SK-N-MC (cell line): ENCODE measurements around the gene PAX2.

Experiments
- DNase-seq: peaks from one replicate; pipeline ENCODE4 v3.0.0-alpha.2; 2011; ENCODE audit warnings: low read depth, low spot score
- H3K27ac ChIP-seq: fragments of 200-600 bp; sonication (generic); 2 replicates; pipeline ENCODE4 v1.5.1; 2016; ENCODE audit warnings: mixed run types
- H3K36me3 ChIP-seq: fragments of 200-600 bp; sonication (generic); 2 replicates; pipeline ENCODE4 v1.6.1; 2017; ENCODE audit warnings: antibody characterized with exemption, low read length, mixed read lengths; ENCODE audit not compliant: insufficient read depth
- H3K4me3 ChIP-seq: fragments of 200-600 bp; sonication (generic); 2 replicates; pipeline ENCODE4 v1.5.1; 2016
- H3K9ac ChIP-seq: fragments of 200-600 bp; sonication (generic); 2 replicates; pipeline ENCODE4 v1.8.0; 2017; ENCODE audit warnings: mixed run types, mixed read lengths; ENCODE audit not compliant: insufficient read length
- H3K9me3 ChIP-seq: fragments of 200-600 bp; sonication (generic); 2 replicates; pipeline ENCODE4 v1.6.1; 2017; ENCODE audit warnings: low read depth, mild to moderate bottlenecking, antibody characterized with exemption, low read length, moderate library complexity, mixed read lengths
- EZH2 ChIP-seq: fragments of 200-600 bp; sonication (generic); IDR thresholded peaks from one replicate; pipeline ENCODE4 v1.6.1; 2017; ENCODE audit warnings: antibody characterized with exemption
- FOXP2 ChIP-seq: optimal IDR thresholded peaks from 2 replicates; pipeline ENCODE3; 2011; ENCODE audit warnings: mild to moderate bottlenecking, moderate library complexity; ENCODE audit not compliant: insufficient read depth; ENCODE audit errors: extremely low read length, control extremely low read depth
- POLR2AphosphoS5 ChIP-seq: IDR thresholded peaks from 2 replicates; pipeline ENCODE4 v1.6.1; 2012; ENCODE audit warnings: mild to moderate bottlenecking, low read depth, low read length, borderline replicate concordance

The PAX2 gene

DNA sequence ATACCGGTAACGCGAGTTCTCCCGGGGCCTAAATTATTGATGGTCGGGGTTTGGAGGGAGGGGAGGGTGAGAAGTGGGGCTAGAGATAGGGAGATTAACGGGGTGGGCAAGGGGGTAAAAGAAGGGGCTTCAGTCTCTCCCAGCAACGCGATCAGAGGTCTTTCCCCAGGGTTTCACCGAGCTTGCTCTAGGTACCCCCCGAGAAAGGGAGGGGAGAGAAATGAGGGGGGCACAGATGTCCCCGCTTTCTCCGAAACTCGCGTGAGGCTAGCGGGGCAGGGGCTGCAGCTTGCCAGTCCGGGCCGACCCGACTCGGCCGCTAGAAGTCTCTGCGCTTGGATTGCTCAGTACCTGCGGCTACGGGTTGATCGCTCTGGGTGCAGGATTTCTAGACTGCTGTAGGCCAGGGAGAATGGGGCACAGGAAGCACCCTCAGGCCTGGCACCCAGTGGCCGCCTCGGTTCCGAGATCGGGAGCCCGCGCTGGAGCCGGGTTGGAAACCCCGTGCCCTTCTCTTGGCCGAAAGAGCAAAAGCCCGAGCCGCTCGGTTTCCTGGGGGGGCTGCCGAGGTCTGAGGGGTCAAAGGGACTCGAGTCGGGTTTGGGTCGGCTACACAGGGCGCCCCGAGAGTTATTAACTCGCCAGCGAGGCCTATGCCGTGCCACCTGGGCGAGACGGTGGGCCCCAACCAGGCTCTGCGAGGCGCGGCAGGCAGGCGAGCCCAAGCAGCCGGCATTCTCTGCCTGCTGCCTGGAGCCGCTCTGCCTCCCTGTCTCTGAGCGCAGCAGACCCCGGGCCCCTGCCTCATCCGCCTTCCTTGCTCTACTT, 3.1 kb downstream of the PAX2 start:
- no peak overlapping the region for H3K27ac ChIP-seq
- no peaks in the 10 kb centered on the region for H3K9me3 ChIP-seq
- DNase-seq = no peak
- H3K4me3 ChIP-seq = no peak overlapping the region
- TF ChIP-seq EZH2 (peak; percentile 44), FOXP2 (no peak)
- no peak overlapping the region for H3K9ac ChIP-seq
- H3K36me3 ChIP-seq = no peaks in the 10 kb centered on the region

DNA sequence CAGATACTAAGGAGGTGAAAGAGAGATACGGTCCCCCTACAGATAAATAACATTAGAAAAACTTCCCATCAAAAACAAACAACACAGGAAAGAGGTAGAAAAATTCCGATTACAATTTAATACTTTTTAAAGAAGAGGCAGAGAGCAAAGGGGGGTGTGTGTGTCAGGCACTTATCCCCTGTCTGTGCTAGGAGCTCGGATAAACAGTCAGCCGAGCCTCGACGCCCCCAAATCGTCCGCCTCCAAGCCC, 3.6 kb downstream of the PAX2 start:
- DNase-seq = no peak
- Histone ChIP-seq H3K36me3 (no peaks in the 10 kb centered on the region), H3K9me3 (no peaks in the 10 kb centered on the region), H3K27ac (no peak overlapping the region), H3K9ac (no peak overlapping the region), H3K4me3 (no peak overlapping the region)
- TF ChIP-seq POLR2AphosphoS5 (no peak), FOXP2 (no peak), EZH2 (no peak)

DNA sequence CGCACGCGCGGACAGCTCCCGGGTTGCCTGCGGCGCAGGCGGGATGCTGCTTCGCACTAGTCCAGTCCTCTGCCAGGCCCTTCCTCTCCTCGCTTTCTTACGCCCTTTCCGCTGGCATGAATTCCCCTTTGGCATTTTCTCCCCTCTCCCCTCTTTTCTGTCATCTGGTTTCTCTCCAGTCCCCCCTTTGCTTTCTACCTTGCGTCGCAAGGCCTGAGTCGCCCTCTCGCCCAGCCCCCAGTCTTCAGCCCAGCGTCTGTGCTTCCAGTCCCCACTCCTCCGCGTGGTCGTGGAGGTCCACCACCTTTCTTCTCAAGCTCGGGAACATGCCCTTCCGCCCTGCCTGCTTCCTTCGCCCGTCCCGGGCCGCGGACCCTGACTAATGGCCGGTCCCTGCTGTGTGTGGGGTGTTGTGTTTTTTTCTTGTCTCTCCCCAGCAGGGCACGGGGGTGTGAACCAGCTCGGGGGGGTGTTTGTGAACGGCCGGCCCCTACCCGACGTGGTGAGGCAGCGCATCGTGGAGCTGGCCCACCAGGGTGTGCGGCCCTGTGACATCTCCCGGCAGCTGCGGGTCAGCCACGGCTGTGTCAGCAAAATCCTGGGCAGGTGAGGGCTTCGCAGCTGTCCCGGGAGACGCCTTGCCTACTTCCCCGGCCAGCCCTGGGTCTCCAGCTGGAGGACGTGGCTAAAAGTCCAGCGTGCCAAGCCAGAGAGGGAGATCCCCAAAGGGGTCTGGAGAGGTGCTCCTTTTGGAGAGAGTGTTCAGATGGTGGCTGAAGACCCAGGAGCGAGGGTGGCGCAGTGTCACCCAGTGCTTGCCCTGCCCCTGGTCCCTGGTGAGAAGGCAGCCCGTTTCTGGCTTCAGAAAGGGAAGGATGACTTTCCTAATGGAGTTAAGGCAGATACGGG, 4.2 kb downstream of the PAX2 start:
- no peak overlapping the region for H3K9ac ChIP-seq
- no peak for DNase-seq
- H3K27ac ChIP-seq = no peak overlapping the region
- no peaks in the 10 kb centered on the region for H3K9me3 ChIP-seq
- no peaks in the 10 kb centered on the region for H3K36me3 ChIP-seq
- no peak for TF ChIP-seq EZH2
- no peak overlapping the region for H3K4me3 ChIP-seq

DNA sequence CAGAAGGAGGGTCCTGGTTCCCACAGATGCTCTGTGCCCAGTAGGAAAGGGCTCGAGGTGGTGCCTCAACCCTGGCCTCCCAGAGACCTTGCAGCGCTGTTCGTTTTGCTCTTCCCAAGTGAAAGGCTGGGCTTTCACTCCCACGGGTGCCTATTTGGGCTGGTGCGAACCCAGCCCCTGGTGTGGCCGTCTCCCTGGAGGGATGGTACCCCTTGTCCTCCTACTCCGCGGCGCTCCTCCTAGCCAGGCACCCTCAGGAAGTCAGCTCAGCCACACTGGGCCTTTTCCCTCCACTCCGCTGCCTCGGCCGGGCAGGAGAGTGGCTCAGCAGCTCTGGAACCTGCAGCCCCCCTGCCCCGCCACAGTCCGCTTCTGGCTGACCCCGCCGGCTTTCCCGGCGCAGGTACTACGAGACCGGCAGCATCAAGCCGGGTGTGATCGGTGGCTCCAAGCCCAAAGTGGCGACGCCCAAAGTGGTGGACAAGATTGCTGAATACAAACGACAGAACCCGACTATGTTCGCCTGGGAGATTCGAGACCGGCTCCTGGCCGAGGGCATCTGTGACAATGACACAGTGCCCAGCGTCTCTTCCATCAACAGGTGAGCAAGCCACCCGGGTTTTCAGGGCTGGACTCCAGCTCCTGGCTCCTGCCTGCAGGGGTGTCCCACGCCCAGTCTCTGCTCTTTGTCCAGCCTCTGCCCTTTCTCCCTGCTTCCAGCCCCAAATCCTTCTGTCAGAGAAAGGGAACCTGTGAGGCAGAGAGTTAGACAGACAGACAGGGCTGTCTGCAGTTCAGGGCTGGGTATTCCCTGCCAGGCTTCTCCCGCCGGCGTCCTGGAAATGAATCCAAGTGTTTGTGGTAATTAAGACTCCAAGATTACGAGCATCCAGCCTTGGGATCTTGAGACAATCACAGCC, 5.2 kb downstream of the PAX2 start:
- TF ChIP-seq FOXP2 (no peak), EZH2 (no peak), POLR2AphosphoS5 (no peak)

DNA sequence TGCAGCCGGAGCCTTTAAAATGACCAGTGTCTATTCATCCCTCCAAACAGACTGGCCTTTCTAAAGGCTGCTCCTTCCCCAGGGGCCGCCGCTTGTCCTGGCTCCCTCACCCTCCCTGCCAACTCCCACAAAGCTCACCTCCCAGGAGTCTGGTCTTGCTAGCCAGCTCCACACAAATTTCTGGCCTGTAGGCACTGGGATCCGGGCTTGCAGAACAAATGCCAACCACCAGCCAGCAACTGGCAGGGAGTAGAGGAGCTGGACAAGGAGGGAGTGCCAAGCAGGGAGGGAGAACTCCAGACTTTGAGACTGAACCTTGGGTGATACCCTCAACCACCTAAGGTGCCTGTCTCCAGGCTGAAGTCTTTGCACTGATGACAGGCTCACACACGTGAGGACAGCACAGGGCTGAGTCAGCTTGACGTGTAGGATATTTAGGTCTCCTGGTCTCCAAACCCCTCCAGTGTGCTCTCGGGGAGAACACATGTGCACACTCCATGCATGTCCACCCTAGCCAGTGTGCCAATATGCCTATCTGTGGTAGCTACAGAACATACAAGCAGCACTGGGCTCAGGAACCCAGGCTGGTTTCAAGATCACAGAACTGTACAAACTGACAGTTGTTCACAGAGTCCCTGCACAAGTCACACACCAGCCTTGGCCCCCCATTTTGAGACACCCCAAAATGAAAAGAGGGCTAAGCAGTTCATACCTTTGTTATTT, 6.0 kb downstream of the PAX2 start:
- H3K36me3 ChIP-seq = no peaks in the 10 kb centered on the region
- no peak overlapping the region for H3K4me3 ChIP-seq
- H3K27ac ChIP-seq = no peak overlapping the region
- no peak for TF ChIP-seq POLR2AphosphoS5
- no peak for TF ChIP-seq FOXP2
- TF ChIP-seq EZH2 = no peak
- DNase-seq = no peak
- no peak overlapping the region for H3K9ac ChIP-seq
- no peaks in the 10 kb centered on the region for H3K9me3 ChIP-seq

More for the DNA sequence above, 5.2 kb downstream of the PAX2 start:
- no peaks in the 10 kb centered on the region for H3K36me3 ChIP-seq
- no peak overlapping the region for H3K27ac ChIP-seq
- no peaks in the 10 kb centered on the region for H3K9me3 ChIP-seq
- H3K4me3 ChIP-seq = no peak overlapping the region
- H3K9ac ChIP-seq = no peak overlapping the region
- DNase-seq = no peak

DNA sequence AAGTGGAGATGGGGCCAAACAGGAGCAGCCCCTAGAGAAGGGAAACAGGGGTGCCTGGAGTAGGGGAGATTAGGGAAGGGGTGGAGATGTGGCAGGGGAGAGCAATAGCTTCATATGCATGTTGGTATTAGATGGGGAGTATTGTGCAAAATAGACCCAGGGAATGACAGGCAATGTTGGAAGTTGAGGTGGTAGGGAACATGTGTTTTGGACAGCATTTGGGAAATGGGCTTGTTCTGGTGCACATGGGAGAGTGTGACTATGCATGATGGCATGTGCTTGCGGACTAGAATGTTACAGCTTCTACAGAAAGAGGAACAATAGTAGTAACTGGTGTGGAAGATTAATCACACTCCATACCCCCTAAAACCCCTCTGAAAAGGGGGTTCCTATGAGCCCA, 10.4 kb downstream of the PAX2 start:
- H3K36me3 ChIP-seq = no peaks in the 10 kb centered on the region
- DNase-seq = no peak
- no peak overlapping the region for H3K4me3 ChIP-seq
- H3K9ac ChIP-seq = no peak overlapping the region
- TF ChIP-seq EZH2 (no peak), FOXP2 (no peak), POLR2AphosphoS5 (no peak)
- no peak overlapping the region for H3K27ac ChIP-seq
- no peaks in the 10 kb centered on the region for H3K9me3 ChIP-seq

DNA sequence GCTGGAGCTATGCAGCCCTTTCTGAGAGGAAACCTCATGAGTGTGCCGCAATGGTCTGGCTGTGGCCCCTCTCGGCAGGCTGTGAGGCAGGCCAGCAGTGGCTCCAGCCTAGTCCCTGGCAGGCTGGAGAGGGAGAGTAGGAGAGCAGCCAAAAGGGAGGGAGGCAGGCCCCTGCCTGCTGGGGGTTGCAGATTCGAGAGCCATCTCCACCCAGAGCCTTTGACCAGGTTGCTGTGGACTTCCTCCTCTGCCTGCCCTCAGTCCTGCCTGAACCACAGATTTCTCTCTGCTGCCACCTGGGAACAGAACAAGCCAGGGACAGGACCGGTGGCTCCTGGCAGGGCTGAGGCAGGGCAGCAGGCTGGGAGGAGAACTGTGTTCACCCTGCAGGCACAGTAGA, 13.9 kb downstream of the PAX2 start:
- Histone ChIP-seq H3K4me3 (no peak overlapping the region), H3K27ac (no peak overlapping the region), H3K9me3 (no peaks in the 10 kb centered on the region), H3K9ac (no peak overlapping the region), H3K36me3 (no peaks in the 10 kb centered on the region)
- TF ChIP-seq EZH2 (no peak), POLR2AphosphoS5 (no peak), FOXP2 (no peak)
- no peak for DNase-seq
